H1 (cell line): ENCODE results near the gene CFAP97D2.

Experiments used
- BRCA1 ChIP-seq: IDR thresholded peaks from 2 replicates; pipeline ENCODE4 v1.6.1; 2012; ENCODE audit warnings: low read depth, low read length, improper control_type of control experiment
- CBX5 ChIP-seq: fragments of 300-800, 300-1000 bp; sonication (generic); IDR thresholded peaks from 2 replicates; pipeline ENCODE4 v1.7.1; 2016; ENCODE audit warnings: antibody characterized with exemption, low read length, low read depth
- E2F6 ChIP-seq: IDR thresholded peaks from 2 replicates; pipeline ENCODE4 v1.6.1; 2012; ENCODE audit warnings: inconsistent platforms
- EP300 ChIP-seq, 2 experiments: IDR thresholded peaks; 1 replicate in 1 of 2; 2 replicates in 1 of 2; pipeline ENCODE4 v1.6.1; 2011 to 2012; ENCODE audit warnings: low read depth in 2 of 2, low read length in 2 of 2, mild to moderate bottlenecking in 2 of 2, borderline replicate concordance in 1 of 2, inconsistent platforms in 1 of 2, moderate library complexity in 1 of 2
- POLR2A ChIP-seq, 2 experiments: IDR thresholded peaks; 1 replicate in 1 of 2; 2 replicates in 1 of 2; pipeline ENCODE4 v1.6.1; 2011; ENCODE audit warnings: low read depth in 2 of 2, low read length in 2 of 2, mild to moderate bottlenecking in 2 of 2; ENCODE audit errors: control extremely low read depth in 1 of 2
- POLR2AphosphoS5 ChIP-seq: IDR thresholded peaks from 2 replicates; pipeline ENCODE4 v1.6.1; 2011; ENCODE audit warnings: low read depth, low read length
- RXRA ChIP-seq: IDR thresholded peaks from 2 replicates; pipeline ENCODE4 v1.6.1; 2011; ENCODE audit warnings: low read depth, mild to moderate bottlenecking, low read length, moderate library complexity; ENCODE audit not compliant: insufficient read depth
- SP1 ChIP-seq: IDR thresholded peaks from 2 replicates; pipeline ENCODE4 v1.6.1; 2011; ENCODE audit warnings: low read depth, low read length
- SRF ChIP-seq: IDR thresholded peaks from 2 replicates; pipeline ENCODE4 v1.6.1; 2011; ENCODE audit warnings: mild to moderate bottlenecking, low read depth, low read length, moderate library complexity
- TEAD4 ChIP-seq: IDR thresholded peaks from 2 replicates; pipeline ENCODE4 v1.6.1; 2012; ENCODE audit warnings: low read depth, low read length, inconsistent platforms, mixed read lengths
- YY1 ChIP-seq: IDR thresholded peaks from 2 replicates; pipeline ENCODE4 v1.6.1; 2011; ENCODE audit warnings: low read depth, mild to moderate bottlenecking, low read length
- ZNF274 ChIP-seq: IDR thresholded peaks from 2 replicates; pipeline ENCODE4 v1.7.0; 2012; ENCODE audit warnings: low read length, borderline replicate concordance; ENCODE audit errors: extremely low read depth
- TF ChIP-seq, protein P1 (sequence below), 3 experiments: IDR thresholded peaks; 1 replicate in 2 of 3; 2 replicates in 1 of 3; pipeline versions ENCODE4 v1.5.1 to v1.6.1; 2011; ENCODE audit warnings: low read length in 3 of 3, mild to moderate bottlenecking in 3 of 3, inconsistent platforms in 2 of 3, low read depth in 1 of 3, moderate library complexity in 1 of 3; ENCODE audit not compliant: insufficient read depth in 1 of 3; ENCODE audit errors: control extremely low read depth in 1 of 3
- TF ChIP-seq, protein P2 (sequence below): IDR thresholded peaks from 2 replicates; pipeline ENCODE4 v1.6.1; 2011; ENCODE audit warnings: low read depth, mild to moderate bottlenecking, low read length; ENCODE audit not compliant: insufficient read depth

DNA sequence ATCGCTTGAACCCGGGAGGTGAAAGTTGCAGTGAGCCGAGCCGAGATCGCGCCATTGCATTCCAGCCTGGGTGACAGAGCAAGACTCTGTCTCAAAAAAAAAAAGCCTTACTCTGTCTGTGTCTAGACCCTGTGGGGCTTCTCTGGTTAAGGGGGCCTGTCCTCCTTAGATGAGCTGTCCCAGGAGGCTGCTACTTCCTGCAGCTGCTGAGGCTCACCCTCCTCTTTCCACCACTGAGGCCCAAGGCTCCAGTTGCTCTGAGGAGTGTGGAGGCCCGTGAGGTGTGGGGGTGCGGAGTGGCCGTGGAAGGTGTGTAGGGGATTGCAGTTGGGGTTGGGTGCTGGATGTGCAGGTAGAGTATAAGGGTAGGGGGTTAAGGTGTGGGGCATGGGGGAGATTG lies 24.6 kb upstream of the CFAP97D2 start:
- TF ChIP-seq RXRA: no peak
- TF ChIP-seq, protein P1, sequence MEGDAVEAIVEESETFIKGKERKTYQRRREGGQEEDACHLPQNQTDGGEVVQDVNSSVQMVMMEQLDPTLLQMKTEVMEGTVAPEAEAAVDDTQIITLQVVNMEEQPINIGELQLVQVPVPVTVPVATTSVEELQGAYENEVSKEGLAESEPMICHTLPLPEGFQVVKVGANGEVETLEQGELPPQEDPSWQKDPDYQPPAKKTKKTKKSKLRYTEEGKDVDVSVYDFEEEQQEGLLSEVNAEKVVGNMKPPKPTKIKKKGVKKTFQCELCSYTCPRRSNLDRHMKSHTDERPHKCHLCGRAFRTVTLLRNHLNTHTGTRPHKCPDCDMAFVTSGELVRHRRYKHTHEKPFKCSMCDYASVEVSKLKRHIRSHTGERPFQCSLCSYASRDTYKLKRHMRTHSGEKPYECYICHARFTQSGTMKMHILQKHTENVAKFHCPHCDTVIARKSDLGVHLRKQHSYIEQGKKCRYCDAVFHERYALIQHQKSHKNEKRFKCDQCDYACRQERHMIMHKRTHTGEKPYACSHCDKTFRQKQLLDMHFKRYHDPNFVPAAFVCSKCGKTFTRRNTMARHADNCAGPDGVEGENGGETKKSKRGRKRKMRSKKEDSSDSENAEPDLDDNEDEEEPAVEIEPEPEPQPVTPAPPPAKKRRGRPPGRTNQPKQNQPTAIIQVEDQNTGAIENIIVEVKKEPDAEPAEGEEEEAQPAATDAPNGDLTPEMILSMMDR (IDR thresholded peaks at IDR 0.05; ENCODE audit: control extremely low read depth in 1 of 3, insufficient read depth in 1 of 3, low read depth in 1 of 3, low read length in 3 of 3): no peak
- no peak for TF ChIP-seq ZNF274
- TF ChIP-seq, protein P2, sequence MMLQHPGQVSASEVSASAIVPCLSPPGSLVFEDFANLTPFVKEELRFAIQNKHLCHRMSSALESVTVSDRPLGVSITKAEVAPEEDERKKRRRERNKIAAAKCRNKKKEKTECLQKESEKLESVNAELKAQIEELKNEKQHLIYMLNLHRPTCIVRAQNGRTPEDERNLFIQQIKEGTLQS: no peak
- TF ChIP-seq SRF: no peak
- no peak for TF ChIP-seq E2F6
- no peak for TF ChIP-seq EP300 (IDR thresholded peaks at IDR 0.05; ENCODE audit: borderline replicate concordance in 1 of 2, low read depth in 2 of 2, low read length in 2 of 2)
- TF ChIP-seq SP1: no peak
- TF ChIP-seq BRCA1: no peak
- TF ChIP-seq YY1: no peak
- no peak for TF ChIP-seq CBX5
- TF ChIP-seq POLR2A (IDR thresholded peaks at IDR 0.05; ENCODE audit: control extremely low read depth in 1 of 2, low read depth in 2 of 2, low read length in 2 of 2): no peak
- no peak for TF ChIP-seq TEAD4
- TF ChIP-seq POLR2AphosphoS5: no peak
